HG02763 (cell line): ENCODE results near the gene ADAMTSL1.

Experiments
- ATAC-seq: cut with Tn5 transposase; IDR thresholded peaks from one replicate; pipeline ENCODE4 v1.9.1; 2021; ENCODE audit warnings: mild to moderate bottlenecking, moderate library complexity; ENCODE audit not compliant: unreplicated experiment

The ADAMTSL1 gene

DNA sequence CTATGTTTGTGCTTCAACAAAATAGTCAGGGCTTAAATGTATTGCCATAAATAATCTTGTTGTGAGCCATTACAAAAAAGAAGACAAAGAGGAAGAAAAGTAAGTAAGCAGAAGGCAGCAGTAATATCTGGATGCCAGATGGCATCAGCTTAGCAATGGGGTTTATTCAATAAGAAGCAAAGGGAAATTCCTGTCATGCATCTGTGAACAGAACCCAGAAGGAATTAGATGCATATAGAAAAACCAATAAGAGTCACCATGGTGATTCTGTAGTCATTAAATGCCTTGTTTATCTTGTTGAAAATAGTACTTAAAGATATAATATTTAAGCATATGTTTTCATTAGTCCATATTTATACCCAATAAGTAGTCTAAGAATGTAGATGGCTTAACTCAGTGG lies 216.0 kb downstream of the ADAMTSL1 start:
- ATAC-seq: no peak

DNA sequence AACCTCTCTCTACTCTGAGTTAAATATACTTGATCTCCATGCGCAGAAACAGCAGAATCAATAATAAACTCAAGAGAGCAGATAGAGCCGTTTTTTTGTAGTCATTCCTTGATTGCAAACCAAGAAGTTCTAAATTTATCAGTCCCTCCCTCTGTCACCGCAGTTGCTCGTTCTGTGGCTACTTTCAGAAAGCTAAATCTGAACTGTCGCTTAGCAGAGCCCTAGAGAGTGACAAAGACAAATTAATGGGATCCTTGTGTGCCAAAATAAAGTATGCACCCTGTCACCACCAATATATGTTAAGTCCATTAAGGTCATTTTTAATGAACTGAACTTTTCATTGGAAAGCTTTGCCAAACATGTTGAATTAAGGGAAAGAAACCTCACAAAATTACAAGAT lies 218.3 kb downstream of the ADAMTSL1 start:
- no peak for ATAC-seq

- ATAC-seq: no peak
These were observed 219.0 kb downstream of the ADAMTSL1 start for GRCh38 chr9:18692962-18693361.

- no peak for ATAC-seq
These were observed 221.2 kb downstream of the ADAMTSL1 start for GRCh38 chr9:18694959-18695668.

- ATAC-seq: no peak
These were observed 225.0 kb downstream of the ADAMTSL1 start for GRCh38 chr9:18698992-18699391.

- no peak for ATAC-seq
These were observed 225.8 kb downstream of the ADAMTSL1 start for GRCh38 chr9:18699764-18700163.

GRCh38 chr9:18700714-18701113 lies 226.8 kb downstream of the ADAMTSL1 start:
- ATAC-seq: no peak

DNA sequence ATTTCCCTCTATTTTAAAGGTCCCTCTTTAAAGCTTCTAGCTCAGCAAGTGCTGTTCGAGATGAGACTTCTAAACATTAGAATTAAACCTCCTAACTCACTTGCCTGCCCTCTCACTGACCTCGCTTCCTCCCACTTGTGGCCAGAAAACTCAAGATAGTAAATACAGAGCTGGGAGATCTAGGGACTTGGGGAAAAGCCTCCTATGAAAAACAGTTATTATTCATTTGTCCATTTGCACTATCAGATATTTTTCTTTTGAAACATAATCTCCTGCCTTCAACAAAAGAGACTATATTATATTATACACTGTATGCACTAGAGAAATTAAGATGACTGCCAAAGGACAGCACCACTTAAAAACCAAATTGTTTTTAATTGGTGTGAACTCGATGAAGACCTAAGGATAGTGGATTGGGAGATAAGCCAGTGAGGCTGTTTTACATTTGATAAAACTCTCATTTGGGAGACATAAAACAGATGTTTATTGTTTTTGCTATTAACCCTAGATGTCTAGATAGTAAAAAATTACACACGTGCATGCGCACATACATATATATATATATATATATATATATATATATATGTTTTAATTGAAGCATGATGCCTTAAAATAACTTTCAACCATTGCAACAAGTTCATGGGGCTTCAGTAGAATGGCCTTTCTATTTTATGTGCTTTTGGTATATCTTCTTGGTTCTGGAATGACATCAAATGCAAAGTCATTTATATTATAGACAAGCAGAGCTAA lies 229.4 kb downstream of the ADAMTSL1 start:
- ATAC-seq: no peak

DNA sequence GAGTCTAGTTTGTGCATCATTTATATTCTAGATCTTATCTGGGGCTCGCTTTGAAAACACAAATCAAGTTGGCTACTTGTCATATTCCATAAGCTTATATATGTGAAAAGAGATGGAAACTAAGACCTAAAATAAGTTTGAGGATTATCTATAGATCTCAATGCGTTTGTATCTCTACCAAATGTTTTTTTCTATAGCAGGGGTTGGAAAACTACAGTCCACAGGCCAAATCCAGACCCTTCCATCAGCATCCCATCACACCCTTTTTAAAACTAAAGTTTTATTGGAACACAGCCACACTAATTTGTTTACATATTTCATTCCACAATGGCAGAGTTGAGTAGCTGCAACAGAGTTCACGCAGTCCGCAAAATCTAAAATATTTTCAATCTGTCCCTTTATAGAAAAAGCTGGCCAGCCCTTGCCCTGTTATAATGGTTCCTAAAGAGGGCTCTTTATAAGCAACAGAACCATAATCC lies 230.0 kb downstream of the ADAMTSL1 start:
- no peak for ATAC-seq

GRCh38 chr9:18705796-18706392 lies 231.9 kb downstream of the ADAMTSL1 start:
- ATAC-seq: no peak

GRCh38 chr9:18706648-18707047 lies 232.7 kb downstream of the ADAMTSL1 start:
- ATAC-seq: no peak

GRCh38 chr9:18707061-18707461 lies 233.1 kb downstream of the ADAMTSL1 start:
- ATAC-seq: no peak

- ATAC-seq: no peak
These were observed 233.7 kb downstream of the ADAMTSL1 start for GRCh38 chr9:18707489-18708205.

DNA sequence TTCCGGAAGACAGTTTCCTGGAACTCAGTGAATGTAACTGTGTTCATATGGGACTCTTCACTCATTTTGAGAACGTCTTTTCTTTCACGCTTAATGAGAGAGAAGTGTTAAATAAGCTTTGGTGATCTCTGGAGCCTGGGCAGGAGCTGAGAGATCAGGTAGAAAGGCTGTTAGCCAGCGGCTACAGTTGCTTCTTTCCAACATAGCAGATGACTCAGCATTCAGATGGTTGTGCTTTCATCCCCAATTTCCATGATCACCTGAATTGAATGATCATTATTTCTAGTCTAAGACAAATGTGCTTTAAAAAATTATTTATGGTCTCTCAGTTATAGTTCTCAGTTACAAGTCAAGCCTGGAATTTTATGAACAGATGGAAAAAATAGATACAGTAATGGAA lies 234.5 kb downstream of the ADAMTSL1 start:
- ATAC-seq: no peak

DNA sequence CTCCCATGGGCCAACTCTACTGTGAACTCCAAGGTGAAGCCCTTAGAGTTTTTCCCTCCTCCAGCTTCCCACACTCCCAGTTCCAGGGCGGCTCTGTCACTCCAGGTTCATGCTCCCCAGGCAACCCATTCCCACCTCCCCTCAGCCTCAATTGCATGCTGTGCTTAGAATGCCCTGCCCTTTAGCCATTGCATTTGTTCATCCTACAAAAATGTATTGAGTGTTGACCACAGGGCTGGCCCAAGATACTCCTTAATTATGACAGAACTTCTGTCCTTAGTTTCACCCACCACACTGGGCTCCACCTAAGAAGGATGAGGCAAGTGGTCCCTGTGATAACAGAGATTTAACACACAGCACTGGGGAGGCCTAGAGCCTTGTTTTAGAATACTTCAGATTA lies 236.1 kb downstream of the ADAMTSL1 start:
- no peak for ATAC-seq

- no peak for ATAC-seq
These were observed 243.8 kb downstream of the ADAMTSL1 start for GRCh38 chr9:18717759-18718158.

DNA sequence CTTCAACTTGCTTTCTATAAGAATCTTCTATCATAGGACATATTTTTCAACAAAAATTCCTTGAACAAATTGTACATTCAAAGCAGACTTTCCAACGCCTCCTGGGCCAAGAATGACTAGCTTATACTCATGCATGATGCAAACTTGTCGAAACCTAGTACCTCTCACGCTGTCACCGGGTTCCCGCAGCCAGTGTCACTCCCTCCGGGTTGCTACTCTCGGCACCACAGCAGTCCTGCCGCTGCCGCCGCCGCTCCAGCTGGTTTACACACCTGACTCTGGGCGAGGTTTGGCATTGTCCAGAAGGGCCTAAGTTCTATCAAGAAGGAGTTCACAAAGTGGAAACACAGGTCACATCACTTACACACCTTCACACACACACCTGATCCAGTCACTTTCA lies 244.4 kb downstream of the ADAMTSL1 start:
- ATAC-seq: no peak

- no peak for ATAC-seq
These were observed 245.0 kb downstream of the ADAMTSL1 start for GRCh38 chr9:18718932-18719331.

DNA sequence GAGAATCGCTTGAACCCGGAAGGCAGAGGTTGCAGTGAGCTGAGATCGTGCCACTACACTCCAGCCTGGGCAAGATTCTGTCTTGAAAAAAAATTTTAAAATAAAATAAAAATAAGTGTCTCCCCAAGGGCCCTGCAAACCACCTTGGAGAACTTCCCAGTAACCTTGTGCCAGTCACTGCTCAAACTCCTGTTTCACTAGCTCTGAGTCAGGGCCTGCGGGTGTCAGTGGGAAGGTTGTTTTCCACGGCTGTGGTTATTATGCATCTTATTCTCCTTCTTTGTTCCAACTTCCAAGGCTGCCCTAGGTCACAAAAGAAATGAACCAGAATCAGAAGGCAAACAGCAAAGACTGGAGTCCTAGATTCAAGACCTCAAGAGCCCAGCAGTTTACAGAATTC lies 246.7 kb downstream of the ADAMTSL1 start:
- no peak for ATAC-seq

GRCh38 chr9:18721267-18721994 lies 247.5 kb downstream of the ADAMTSL1 start:
- no peak for ATAC-seq

- no peak for ATAC-seq
These were observed 248.0 kb downstream of the ADAMTSL1 start for GRCh38 chr9:18721995-18722310.
